ENCODE results near the gene DPP7.

DPP7 gene

GRCh38 chr9:137114220-137114612 lies 317 bp downstream of the DPP7 start:
- 0 out of 2 replicates have a peak, but pooled peaks have one; percentile 25 for TF ChIP-seq ZBTB7A (IDR thresholded peaks at IDR 0.05; ENCODE audit: low read depth)
- no peak for TF ChIP-seq FOXM1 (IDR thresholded peaks at IDR 0.05; ENCODE audit: borderline replicate concordance, low read depth)

DNA sequence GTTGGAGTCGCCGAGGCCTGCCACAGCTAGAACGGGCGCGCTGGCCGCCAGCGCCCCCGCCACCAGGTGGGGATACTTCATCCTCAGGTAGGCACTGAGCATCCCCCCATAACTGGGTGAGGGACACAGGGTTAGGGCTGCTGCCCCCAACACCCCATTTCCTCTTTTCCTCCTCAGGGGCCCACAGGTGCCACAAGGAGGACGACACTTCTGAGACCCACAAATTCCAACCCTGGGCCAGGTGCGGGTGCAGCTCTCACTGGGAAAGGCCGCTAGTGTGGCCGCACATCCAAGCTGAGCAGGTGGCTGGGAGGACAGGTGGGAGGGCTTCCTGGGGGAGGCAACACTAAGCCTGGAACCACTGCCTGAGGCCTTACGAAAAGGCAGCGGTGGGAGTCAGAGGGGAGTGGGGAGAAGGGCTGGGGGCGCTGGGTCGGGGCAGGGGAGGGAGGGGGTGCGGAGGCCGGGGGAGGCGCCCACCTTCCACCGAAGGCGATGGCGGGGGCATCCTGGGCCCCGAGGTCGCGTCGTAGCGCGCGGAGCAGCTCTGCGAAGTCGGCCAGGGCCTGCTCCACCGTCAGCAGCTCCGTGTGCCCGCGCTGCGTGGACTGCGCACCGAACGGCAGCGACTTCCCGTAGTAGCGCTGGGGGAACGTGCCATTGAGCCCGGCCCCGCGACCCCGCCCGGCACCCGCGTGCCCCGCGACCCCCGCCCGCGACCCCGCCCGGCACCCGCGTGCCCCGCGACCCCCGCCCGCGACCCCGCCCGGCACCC lies 961 bp downstream of the DPP7 start:
- no peak for TF ChIP-seq RAD21 (IDR thresholded peaks at IDR 0.05; ENCODE audit: low read depth)
- TF ChIP-seq, protein P1, sequence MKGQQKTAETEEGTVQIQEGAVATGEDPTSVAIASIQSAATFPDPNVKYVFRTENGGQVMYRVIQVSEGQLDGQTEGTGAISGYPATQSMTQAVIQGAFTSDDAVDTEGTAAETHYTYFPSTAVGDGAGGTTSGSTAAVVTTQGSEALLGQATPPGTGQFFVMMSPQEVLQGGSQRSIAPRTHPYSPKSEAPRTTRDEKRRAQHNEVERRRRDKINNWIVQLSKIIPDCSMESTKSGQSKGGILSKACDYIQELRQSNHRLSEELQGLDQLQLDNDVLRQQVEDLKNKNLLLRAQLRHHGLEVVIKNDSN (IDR thresholded peaks at IDR 0.05), result no peak

GRCh38 chr9:137112564-137113384 lies 1.8 kb downstream of the DPP7 start:
- TF ChIP-seq NFIC (IDR thresholded peaks at IDR 0.05) (no peak), EGR1 (IDR thresholded peaks at IDR 0.05) (no peak), TCF12 (IDR thresholded peaks at IDR 0.05; ENCODE audit: low read depth) (no peak), YY1 (IDR thresholded peaks at IDR 0.05; ENCODE audit: low read depth) (no peak), EP300 (IDR thresholded peaks at IDR 0.05; ENCODE audit: borderline replicate concordance) (no peak)
- TF ChIP-seq, protein P2, sequence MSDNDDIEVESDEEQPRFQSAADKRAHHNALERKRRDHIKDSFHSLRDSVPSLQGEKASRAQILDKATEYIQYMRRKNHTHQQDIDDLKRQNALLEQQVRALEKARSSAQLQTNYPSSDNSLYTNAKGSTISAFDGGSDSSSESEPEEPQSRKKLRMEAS (IDR thresholded peaks at IDR 0.05), result no peak

DNA sequence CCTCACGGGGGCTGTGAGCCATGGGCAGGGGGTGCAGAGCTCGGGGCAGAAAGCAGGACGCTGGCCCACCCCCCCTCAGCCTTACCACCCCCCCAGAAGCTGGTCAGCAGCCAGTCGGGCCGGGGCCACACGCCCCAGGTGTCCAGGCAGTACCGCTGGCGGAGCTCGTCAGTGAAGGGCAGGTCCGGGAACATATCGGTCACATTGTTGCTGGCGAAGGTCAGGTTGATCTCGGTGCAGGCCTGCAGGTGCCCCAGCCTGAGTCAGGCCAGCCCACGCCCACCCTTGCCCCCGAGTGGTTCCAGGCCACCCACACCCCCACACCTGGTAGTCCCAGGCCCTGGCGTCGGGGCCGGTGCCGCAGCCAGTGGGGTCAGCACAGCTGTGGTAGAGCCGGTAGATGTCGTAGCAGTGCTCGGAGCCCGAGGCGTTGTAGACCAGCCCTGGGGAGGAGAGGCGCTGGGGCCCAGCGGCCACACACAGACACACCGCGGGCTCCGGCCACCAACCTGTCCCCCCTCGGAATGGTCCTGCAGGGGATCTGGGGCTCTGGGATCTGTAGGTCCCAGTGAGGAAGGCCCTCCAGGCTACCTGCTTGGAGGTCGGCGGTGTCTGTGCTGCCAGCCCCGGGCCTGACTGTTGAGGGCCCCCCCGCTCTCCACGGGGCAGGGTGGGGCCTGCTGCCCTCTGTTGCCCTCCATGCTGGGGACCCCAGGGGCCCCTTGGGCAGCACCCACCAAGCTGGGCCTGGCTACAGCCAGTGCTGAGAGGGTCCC lies 2.6 kb downstream of the DPP7 start:
- TF ChIP-seq, protein P2 (IDR thresholded peaks at IDR 0.05), result no peak
- TF ChIP-seq, protein P1 (IDR thresholded peaks at IDR 0.05), result no peak
- TF ChIP-seq REST (IDR thresholded peaks at IDR 0.05; ENCODE audit: low read depth) (no peak), NFIC (IDR thresholded peaks at IDR 0.05) (no peak), FOXM1 (IDR thresholded peaks at IDR 0.05; ENCODE audit: borderline replicate concordance, low read depth) (no peak), TCF12 (IDR thresholded peaks at IDR 0.05; ENCODE audit: low read depth) (no peak), CEBPB (IDR thresholded peaks at IDR 0.05) (no peak), EP300 (IDR thresholded peaks at IDR 0.05; ENCODE audit: borderline replicate concordance) (no peak), CREB1 (IDR thresholded peaks at IDR 0.05; ENCODE audit: low read depth) (no peak), YY1 (IDR thresholded peaks at IDR 0.05; ENCODE audit: low read depth) (no peak), EGR1 (IDR thresholded peaks at IDR 0.05) (no peak), ZBTB7A (IDR thresholded peaks at IDR 0.05; ENCODE audit: low read depth) (no peak), TEAD4 (IDR thresholded peaks at IDR 0.05) (no peak), TAF1 (IDR thresholded peaks at IDR 0.05; ENCODE audit: low read depth) (no peak), RAD21 (IDR thresholded peaks at IDR 0.05; ENCODE audit: low read depth) (no peak)

- TF ChIP-seq CREB1 (IDR thresholded peaks at IDR 0.05; ENCODE audit: low read depth) (no peak), TCF12 (IDR thresholded peaks at IDR 0.05; ENCODE audit: low read depth) (no peak), EGR1 (IDR thresholded peaks at IDR 0.05) (no peak), EP300 (IDR thresholded peaks at IDR 0.05; ENCODE audit: borderline replicate concordance) (no peak), TEAD4 (IDR thresholded peaks at IDR 0.05) (no peak)
Observed at GRCh38 chr9:137110911-137111787, 3.4 kb downstream of the DPP7 start.

DNA sequence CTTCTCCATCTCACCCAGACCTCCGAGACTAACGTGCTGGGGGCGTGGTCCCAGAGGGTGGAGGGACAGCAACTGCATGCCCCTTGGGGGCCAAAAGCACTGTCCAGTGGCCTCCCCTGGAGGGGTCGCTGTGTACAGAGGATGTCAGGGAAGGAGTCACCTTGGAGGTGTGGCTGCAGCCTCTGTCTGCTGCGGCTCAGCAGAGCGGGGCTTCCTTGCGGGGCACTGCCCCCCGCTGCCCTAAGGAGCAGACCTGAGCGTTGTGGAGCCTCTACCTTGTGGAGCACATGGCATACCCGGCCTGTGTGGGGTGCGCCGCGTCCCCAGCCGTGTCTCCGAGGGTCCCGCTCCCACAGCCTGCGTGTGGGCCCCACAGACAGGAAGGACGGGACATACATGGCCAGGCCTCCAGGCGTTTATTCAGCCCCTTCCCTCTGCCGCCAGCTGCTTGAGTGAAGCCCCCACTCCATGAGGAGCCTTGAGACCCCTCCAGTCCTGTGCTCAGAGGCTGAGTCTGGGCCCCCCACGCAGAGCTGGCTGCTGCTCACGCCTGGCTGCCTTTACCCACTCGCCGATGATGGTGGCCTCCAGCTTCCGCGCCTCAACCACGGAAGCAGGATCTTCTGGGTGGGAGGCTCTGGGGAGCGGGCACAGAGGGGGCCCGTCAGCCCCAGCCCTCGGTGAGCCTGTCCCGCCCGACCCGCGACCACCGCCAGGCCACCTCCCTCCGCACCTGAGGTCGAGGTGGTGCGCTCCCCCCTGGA lies 4.2 kb downstream of the DPP7 start:
- TF ChIP-seq EP300 (IDR thresholded peaks at IDR 0.05; ENCODE audit: borderline replicate concordance) (no peak), TEAD4 (IDR thresholded peaks at IDR 0.05) (no peak), CEBPB (IDR thresholded peaks at IDR 0.05) (no peak), FOXM1 (IDR thresholded peaks at IDR 0.05; ENCODE audit: borderline replicate concordance, low read depth) (no peak), REST (IDR thresholded peaks at IDR 0.05; ENCODE audit: low read depth) (no peak), CREB1 (IDR thresholded peaks at IDR 0.05; ENCODE audit: low read depth) (no peak), NFIC (IDR thresholded peaks at IDR 0.05) (no peak), EGR1 (IDR thresholded peaks at IDR 0.05) (no peak), YY1 (IDR thresholded peaks at IDR 0.05; ENCODE audit: low read depth) (no peak), TAF1 (IDR thresholded peaks at IDR 0.05; ENCODE audit: low read depth) (no peak), ZBTB7A (IDR thresholded peaks at IDR 0.05; ENCODE audit: low read depth) (no peak), RAD21 (IDR thresholded peaks at IDR 0.05; ENCODE audit: low read depth) (no peak)
- TF ChIP-seq, protein P1 (IDR thresholded peaks at IDR 0.05), result no peak
- TF ChIP-seq, protein P2 (IDR thresholded peaks at IDR 0.05), result no peak
